H1 (cell line): Measurements from ENCODE around the gene SRD5A3. TPM values are rescaled to one million over a fixed set of nuclear protein-coding genes. Genes with fewer than 3 reads are reported as not detected.

Experiments used
- CTCF ChIA-PET: fragments of 300-600 bp; sonication (Branson Sonifier 250); formaldehyde crosslinking; loops from one replicate; lab custom pipeline; 2021; ENCODE audit not compliant: partially characterized antibody; lab: Charles Lee
- POLR2A ChIA-PET: fragments of 300-600 bp; sonication (Branson Sonifier 250); formaldehyde crosslinking; loops from one replicate; lab custom pipeline; 2021; ENCODE audit warnings: inconsistent platforms; ENCODE audit not compliant: partially characterized antibody; lab: Charles Lee
- DNase-seq, 2 experiments: peaks; one replicate each; pipeline versions ENCODE4 v3.0.0 to v3.0.0-alpha.2; 2010 to 2022; ENCODE audit warnings: low spot score in 2 of 2, low read depth in 1 of 2, mixed read lengths in 1 of 2
- FAIRE-seq: peaks from 2 replicates; lab custom pipeline; 2011; peaks lifted over from hg19 to GRCh38; lab: Jason Lieb, UNC
- H2AFZ ChIP-seq: 2 replicates; pipeline ENCODE4 v1.8.1; 2012; ENCODE audit warnings: low read length, inconsistent platforms
- H2AK5ac ChIP-seq: 2 replicates; pipeline ENCODE4 v1.6.1; 2013; ENCODE audit warnings: low read depth, low read length
- H2BK120ac ChIP-seq: replicated peaks from 2 replicates; pipeline ENCODE3; 2013; ENCODE audit warnings: low read depth, low read length, inconsistent platforms
- H2BK12ac ChIP-seq: 2 replicates; pipeline ENCODE4 v1.6.1; 2013; ENCODE audit warnings: low read depth, low read length
- H2BK15ac ChIP-seq: 2 replicates; pipeline ENCODE4 v1.6.1; 2013; ENCODE audit warnings: low read length
- H2BK20ac ChIP-seq: 2 replicates; pipeline ENCODE4 v1.6.1; 2013; ENCODE audit warnings: low read length
- H2BK5ac ChIP-seq: 2 replicates; pipeline ENCODE4 v1.6.1; 2013; ENCODE audit warnings: low read depth, low read length
- H3K14ac ChIP-seq: 2 replicates; pipeline ENCODE4 v1.6.1; 2013; ENCODE audit warnings: inconsistent platforms; ENCODE audit not compliant: insufficient read length
- H3K18ac ChIP-seq: 2 replicates; pipeline ENCODE4 v1.6.1; 2013; ENCODE audit warnings: low read length; ENCODE audit errors: extremely low read depth
- H3K23ac ChIP-seq: 2 replicates; pipeline ENCODE4 v1.6.1; 2013; ENCODE audit warnings: inconsistent platforms; ENCODE audit not compliant: insufficient read length
- H3K23me2 ChIP-seq: 2 replicates; pipeline ENCODE4 v1.6.1; 2013; ENCODE audit warnings: low read depth, low read length
- H3K27ac ChIP-seq: 2 replicates; pipeline ENCODE4 v1.6.1; 2011; ENCODE audit warnings: low read depth, low read length, inconsistent platforms
- H3K27me3 ChIP-seq, 4 experiments: replicated peaks in 1 of 4; 1 replicate in 1 of 4; 2 replicates in 3 of 4; pipeline versions ENCODE4 v1.6.1 to v1.8.1; 2011 to 2013; ENCODE audit warnings: low read length in 3 of 4, mild to moderate bottlenecking in 3 of 4, inconsistent platforms in 2 of 4, mixed read lengths in 2 of 4, moderate library complexity in 1 of 4; ENCODE audit not compliant: control insufficient read depth in 3 of 4, insufficient read depth in 3 of 4; ENCODE audit errors: extremely low read depth in 1 of 4
- H3K36me3 ChIP-seq, 4 experiments: 2 replicates each; pipeline versions ENCODE4 v1.6.1 to v1.8.1; 2011 to 2013; ENCODE audit warnings: mild to moderate bottlenecking in 4 of 4, low read length in 3 of 4, moderate library complexity in 2 of 4, control low read depth in 1 of 4, inconsistent platforms in 1 of 4; ENCODE audit not compliant: insufficient read depth in 4 of 4, control insufficient read depth in 2 of 4
- H3K4ac ChIP-seq: replicated peaks from 2 replicates; pipeline ENCODE3; 2013; ENCODE audit warnings: low read length, low read depth, mixed read lengths, inconsistent platforms; ENCODE audit not compliant: insufficient read length
- H3K4me1 ChIP-seq, 4 experiments: replicated peaks in 1 of 4; 1 replicate in 1 of 4; 2 replicates in 3 of 4; pipeline versions ENCODE4 v1.6.1 to v1.8.1; 2011 to 2013; ENCODE audit warnings: low read length in 3 of 4, inconsistent platforms in 2 of 4, mixed read lengths in 1 of 4; ENCODE audit not compliant: insufficient read depth in 4 of 4, control insufficient read depth in 3 of 4
- H3K4me2 ChIP-seq, 2 experiments: 2 replicates each; pipeline versions ENCODE4 v1.6.1 to v1.8.1; 2011 to 2013; ENCODE audit warnings: low read depth in 2 of 2, low read length in 2 of 2, control low read depth in 1 of 2, inconsistent platforms in 1 of 2, mild to moderate bottlenecking in 1 of 2; ENCODE audit not compliant: insufficient read depth in 1 of 2
- H3K4me3 ChIP-seq, 4 experiments: fragments of 200-600, 300-600 bp in 1 of 4; sonication (generic), shearing (Covaris generic), sonication (Bioruptor Twin) in 1 of 4; 2 replicates each; pipeline versions ENCODE4 v1.5.1 to v1.8.1; 2011 to 2016; ENCODE audit warnings: low read length in 4 of 4, low read depth in 3 of 4, control low read depth in 2 of 4, inconsistent platforms in 2 of 4, mild to moderate bottlenecking in 2 of 4, mixed read lengths in 1 of 4, moderate library complexity in 1 of 4; ENCODE audit not compliant: insufficient read depth in 2 of 4; ENCODE audit errors: extremely low read depth in 1 of 4
- H3K56ac ChIP-seq: replicated peaks from 2 replicates; pipeline ENCODE3; 2013; ENCODE audit warnings: low read depth, mild to moderate bottlenecking, mixed read lengths, low read length, inconsistent platforms; ENCODE audit not compliant: insufficient read length
- H3K79me1 ChIP-seq: 2 replicates; pipeline ENCODE4 v1.6.1; 2013; ENCODE audit warnings: low read depth, low read length, control low read depth
- H3K79me2 ChIP-seq, 2 experiments: 2 replicates each; pipeline versions ENCODE4 v1.6.1 to v1.8.1; 2012 to 2013; ENCODE audit warnings: low read length in 2 of 2, mild to moderate bottlenecking in 2 of 2, inconsistent platforms in 1 of 2; ENCODE audit not compliant: insufficient read depth in 2 of 2, control insufficient read depth in 1 of 2
- H3K9ac ChIP-seq, 4 experiments: replicated peaks in 1 of 4; 1 replicate in 1 of 4; 2 replicates in 3 of 4; pipeline versions ENCODE4 v1.6.1 to v1.8.1; 2011 to 2013; ENCODE audit warnings: low read depth in 3 of 4, low read length in 3 of 4, control low read depth in 2 of 4, mild to moderate bottlenecking in 2 of 4, moderate library complexity in 2 of 4, inconsistent platforms in 1 of 4; ENCODE audit errors: extremely low read depth in 1 of 4
- H3K9me3 ChIP-seq, 2 experiments: 2 replicates each; pipeline versions ENCODE4 v1.6.1 to v1.8.1; 2012 to 2013; ENCODE audit warnings: mild to moderate bottlenecking in 2 of 2, moderate library complexity in 2 of 2, control low read depth in 1 of 2, inconsistent platforms in 1 of 2, low read depth in 1 of 2, low read length in 1 of 2, mixed read lengths in 1 of 2; ENCODE audit not compliant: insufficient read depth in 2 of 2
- H4K20me1 ChIP-seq, 2 experiments: replicated peaks in 1 of 2; 2 replicates each; pipeline versions ENCODE3 to v1.8.1; 2011 to 2013; ENCODE audit warnings: inconsistent platforms in 2 of 2, low read length in 2 of 2, mild to moderate bottlenecking in 1 of 2; ENCODE audit not compliant: insufficient read depth in 2 of 2, control insufficient read depth in 1 of 2
- H4K5ac ChIP-seq: 2 replicates; pipeline ENCODE4 v1.6.1; 2013; ENCODE audit warnings: low read length, low read depth, mixed read lengths, inconsistent platforms; ENCODE audit not compliant: insufficient read length
- H4K8ac ChIP-seq: 2 replicates; pipeline ENCODE4 v1.8.0; 2013; ENCODE audit warnings: mild to moderate bottlenecking, moderate library complexity, low read length, inconsistent platforms; ENCODE audit not compliant: insufficient read depth; ENCODE audit errors: extremely low read depth
- H4K91ac ChIP-seq: replicated peaks from 2 replicates; pipeline ENCODE3; 2013; ENCODE audit warnings: low read length, mixed read lengths, inconsistent platforms; ENCODE audit not compliant: insufficient read length
- CBX5 ChIP-seq: fragments of 300-800, 300-1000 bp; sonication (generic); IDR thresholded peaks from 2 replicates; pipeline ENCODE4 v1.7.1; 2016; ENCODE audit warnings: antibody characterized with exemption, low read length, low read depth
- EGR1 ChIP-seq: IDR thresholded peaks from 2 replicates; pipeline ENCODE4 v1.6.1; 2011; ENCODE audit warnings: low read depth, low read length, borderline replicate concordance
- HDAC2 ChIP-seq, 2 experiments: fragments of 300-600 bp in 1 of 2; sonication (generic) in 1 of 2; IDR thresholded peaks; 2 replicates each; pipeline ENCODE4 v1.6.1; 2011 to 2012; ENCODE audit warnings: low read depth in 2 of 2, low read length in 2 of 2, mild to moderate bottlenecking in 2 of 2, moderate library complexity in 2 of 2, borderline replicate concordance in 1 of 2, inconsistent platforms in 1 of 2
- HDAC6 ChIP-seq: IDR thresholded peaks from one replicate; pipeline ENCODE4 v1.7.1; 2012; ENCODE audit warnings: low read depth, mild to moderate bottlenecking, inconsistent platforms, low read length, moderate library complexity
- POLR2AphosphoS5 ChIP-seq: IDR thresholded peaks from 2 replicates; pipeline ENCODE4 v1.6.1; 2011; ENCODE audit warnings: low read depth, low read length
- RBBP5 ChIP-seq: IDR thresholded peaks from 2 replicates; pipeline ENCODE4 v1.7.1; 2012; ENCODE audit warnings: low read depth, mild to moderate bottlenecking, inconsistent platforms, low read length, moderate library complexity, borderline replicate concordance
- RNF2 ChIP-seq: fragments of 200-900, 300-1000 bp; sonication (generic); IDR thresholded peaks from 2 replicates; pipeline ENCODE4 v1.7.1; 2016; ENCODE audit warnings: borderline replicate concordance, low read depth, mild to moderate bottlenecking, antibody characterized with exemption, low read length; ENCODE audit not compliant: poor library complexity, severe bottlenecking; ENCODE audit errors: missing control alignments
- SIRT6 ChIP-seq: IDR thresholded peaks from one replicate; pipeline ENCODE4 v1.7.1; 2012; ENCODE audit warnings: low read length, inconsistent platforms
- TAF1 ChIP-seq: IDR thresholded peaks from 2 replicates; pipeline ENCODE4 v1.6.1; 2011; ENCODE audit warnings: mild to moderate bottlenecking, low read depth, low read length
- ZNF274 ChIP-seq: IDR thresholded peaks from 2 replicates; pipeline ENCODE4 v1.7.0; 2012; ENCODE audit warnings: low read length, borderline replicate concordance; ENCODE audit errors: extremely low read depth
- WGBS, 2 experiments: shearing (Covaris generic) in 1 of 2; methylation state at CpG; one replicate each; pipeline versions ENCODE4 v1.1.6 to v1.1.7; 2013 to 2015; ENCODE audit warnings: low lambda C conversion rate in 2 of 2, mixed read lengths in 2 of 2, inconsistent platforms in 1 of 2, low coverage in 1 of 2, missing lambda C conversion rate in 1 of 2; ENCODE audit not compliant: insufficient replicate concordance in 2 of 2, insufficient coverage in 1 of 2, insufficient read length in 1 of 2; ENCODE audit errors: extremely low coverage in 1 of 2, missing lambda C conversion rate in 1 of 2; 5-methylcytosine and 5-hydroxymethylcytosine counted together
- polyA plus RNA-seq, 7 experiments: library from polyadenylated mRNA; depleted of rRNA in 3 of 7; stranded (reverse) in 5 of 7; unstranded in 2 of 7; fragments of >200 nt in 5 of 7; fragments of 200-250 nt in 2 of 7; gene quantifications; 1 replicate in 5 of 7; 2 replicates in 1 of 7; 4 replicates in 1 of 7; pipeline versions ENCODE4 v1.2.1 to v1.2.3, GENCODE V29; 2011 to 2013; ENCODE audit warnings: missing spikeins in 2 of 7, mixed read lengths in 2 of 7
- total RNA-seq: library from RNA; stranded (reverse); fragmentation: NEBNext Ultra II Directional; extraction: Animal tissue kit (Norgen Biotek cat#: 25700); gene quantifications from 2 replicates; pipeline ENCODE4 v1.2.1, GENCODE V29; 2021
- TF ChIP-seq, protein P1 (sequence below): IDR thresholded peaks from 2 replicates; pipeline ENCODE4 v1.6.1; 2012; ENCODE audit warnings: inconsistent platforms

SRD5A3 gene
- total and polyA plus RNA-seq, 2 of the 8 experiments (the other 6 are each of a cell fraction or from before 2014, with no cell fraction given) = 19.6 to 34.6 TPM

- no peaks in the 10 kb centered on the region for H4K20me1 ChIP-seq
- peaks cover 0 to 9% (median 5%) of the 10 kb centered on the region in 4 experiments; a peak in 6 of 7 replicates for H3K4me1 ChIP-seq
- peak overlapping the region; percentile 14 for H3K56ac ChIP-seq
- peak overlapping the region; percentile 94 for H4K8ac ChIP-seq
- H3K18ac ChIP-seq = peak overlapping the region; percentile 92
- no peak overlapping the region for H2BK20ac ChIP-seq
- H3K4ac ChIP-seq = peak overlapping the region; percentile 66
- H3K4me2 ChIP-seq = peak overlapping the region; percentile 28 to 86
- no peak overlapping the region; the same call in 1 of the 2 replicates for H2BK15ac ChIP-seq
- peak overlapping the region; percentile 46; the same call in 1 of the 2 replicates for H3K27ac ChIP-seq
- no peaks in the 10 kb centered on the region for H3K36me3 ChIP-seq
- H3K4me3 ChIP-seq = peak overlapping the region; percentile 42 to 79 (median 64)
- H3K9ac ChIP-seq = peak overlapping the region in 3 of 4 experiments; percentile 4 to 68 (median 33); a peak in 4 of 7 replicates
- 34% methylated on average over 16 of the region's 16 CpGs; no CpG with 5 or more reads in 1 of the 2 experiments for WGBS, 2 experiments
- no peak overlapping the region for H3K23ac ChIP-seq
- no peaks in the 10 kb centered on the region for H3K79me2 ChIP-seq
- H2AFZ ChIP-seq = peak overlapping the region; percentile 92; the same call in 1 of the 2 replicates
- H2AK5ac ChIP-seq = no peak overlapping the region
- H4K91ac ChIP-seq = no peak overlapping the region
- no peak for DNase-seq
- H3K23me2 ChIP-seq = no peaks in the 10 kb centered on the region
- no peaks in the 10 kb centered on the region for H3K27me3 ChIP-seq
- H2BK5ac ChIP-seq = peak overlapping the region; percentile 69; the same call in 1 of the 2 replicates
- H3K14ac ChIP-seq = no peak overlapping the region
- H4K5ac ChIP-seq = peak overlapping the region; percentile 55
- H2BK12ac ChIP-seq = 0 out of 2 replicates have a peak overlapping the region, but pooled peaks have one; percentile 4
- no peaks in the 10 kb centered on the region for H3K9me3 ChIP-seq
- ChIA-PET POLR2A (interaction anchor here (0.7 to 1.3 kb wide), 6 partner anchors 9 to 162 kb away, joined by 3 to 6 read pairs (median 4); partner anchors contain the start of gene TMEM165), CTCF (interaction anchor here (0.6 to 1.4 kb wide), 10 partner anchors 9 to 376 kb away, joined by 3 to 6 read pairs (median 3); partner anchors contain the start of gene TMEM165)
- H3K79me1 ChIP-seq = no peaks in the 10 kb centered on the region
- no peak for FAIRE-seq
- H2BK120ac ChIP-seq = no peak overlapping the region
- TF ChIP-seq, protein P1, sequence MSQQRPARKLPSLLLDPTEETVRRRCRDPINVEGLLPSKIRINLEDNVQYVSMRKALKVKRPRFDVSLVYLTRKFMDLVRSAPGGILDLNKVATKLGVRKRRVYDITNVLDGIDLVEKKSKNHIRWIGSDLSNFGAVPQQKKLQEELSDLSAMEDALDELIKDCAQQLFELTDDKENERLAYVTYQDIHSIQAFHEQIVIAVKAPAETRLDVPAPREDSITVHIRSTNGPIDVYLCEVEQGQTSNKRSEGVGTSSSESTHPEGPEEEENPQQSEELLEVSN = peak; percentile 93
- no peak for TF ChIP-seq TAF1
- TF ChIP-seq HDAC2 (IDR thresholded peaks at IDR 0.05; ENCODE audit: borderline replicate concordance in 1 of 2, low read depth in 2 of 2, low read length in 2 of 2) = no peak
- TF ChIP-seq RNF2 = peak; percentile 34
- TF ChIP-seq ZNF274 = no peak
- no peak for TF ChIP-seq HDAC6
- no peak for TF ChIP-seq SIRT6
- no peak for TF ChIP-seq EGR1
- TF ChIP-seq POLR2AphosphoS5 = no peak
- no peak for TF ChIP-seq RBBP5
- no peak for TF ChIP-seq CBX5
These were observed 811 bp downstream of the SRD5A3 start for GRCh38 chr4:55346851-55347255.
